HepG2 (cell line): ENCODE data around the gene NMNAT1. TPM values are rescaled to one million over a fixed set of nuclear protein-coding genes. Genes with fewer than 3 reads are reported as not detected.

Source experiments
- AKNA ChIP-seq: sonication (generic); formaldehyde crosslinking; IDR thresholded peaks from 2 replicates; pipeline ENCODE4 v1.4.0; 2020; ENCODE audit warnings: missing genetic modification reagents, borderline replicate concordance
- CREM ChIP-seq, 2 experiments: sonication (generic) in 1 of 2; formaldehyde crosslinking in 1 of 2; IDR thresholded peaks; 2 replicates each; pipeline versions ENCODE4 v1.4.0 to v1.6.1; 2016 to 2020; ENCODE audit warnings: antibody characterized with exemption in 1 of 2, mild to moderate bottlenecking in 1 of 2, missing genetic modification reagents in 1 of 2
- CSRNP2 ChIP-seq: sonication (generic); formaldehyde crosslinking; conservative IDR thresholded peaks from 2 replicates; pipeline ENCODE4 v1.8.0; 2022; ENCODE audit warnings: low read depth, missing genetic modification reagents
- EEA1 ChIP-seq: sonication (generic); formaldehyde crosslinking; IDR thresholded peaks from 2 replicates; pipeline ENCODE4 v1.5.1; 2020; ENCODE audit warnings: mild to moderate bottlenecking, missing genetic modification reagents, borderline replicate concordance
- GABPA ChIP-seq, 2 experiments: IDR thresholded peaks; 2 replicates each; pipeline ENCODE4 v1.6.1; 2011 to 2016; ENCODE audit warnings: low read depth in 2 of 2, low read length in 1 of 2, missing biosample characterization in 1 of 2, missing genetic modification characterization in 1 of 2
- HOXD1 ChIP-seq: sonication (generic); formaldehyde crosslinking; IDR thresholded peaks from 2 replicates; pipeline ENCODE4 v1.5.0; 2020; ENCODE audit warnings: missing genetic modification reagents
- ISL2 ChIP-seq: sonication (generic); formaldehyde crosslinking; IDR thresholded peaks from 2 replicates; pipeline ENCODE4 v1.5.0; 2020; ENCODE audit warnings: missing genetic modification reagents
- KAT2B ChIP-seq: fragments of 150-350 bp; IDR thresholded peaks from 2 replicates; pipeline ENCODE4 v1.6.1; 2014; ENCODE audit warnings: low read depth, low read length, borderline replicate concordance
- PCBP2 ChIP-seq: fragments of 200-400 bp; formaldehyde crosslinking; optimal IDR thresholded peaks from 2 replicates; pipeline ENCODE3; 2018; ENCODE audit warnings: low read length, low read depth; ENCODE audit not compliant: poor library complexity, severe bottlenecking
- PHB2 ChIP-seq: fragments of 450-650 bp; IDR thresholded peaks from 2 replicates; pipeline ENCODE4 v1.6.1; 2018; ENCODE audit not compliant: partially characterized antibody
- SMAD9 ChIP-seq: sonication (generic); formaldehyde crosslinking; IDR thresholded peaks from 2 replicates; pipeline ENCODE4 v1.5.1; 2020; ENCODE audit warnings: mild to moderate bottlenecking, missing genetic modification reagents
- TSC22D2 ChIP-seq: sonication (generic); formaldehyde crosslinking; IDR thresholded peaks from 2 replicates; pipeline ENCODE4 v1.5.1; 2020; ENCODE audit warnings: missing genetic modification reagents, mild to moderate bottlenecking, borderline replicate concordance
- ZBTB8A ChIP-seq: sonication (generic); formaldehyde crosslinking; IDR thresholded peaks from 2 replicates; pipeline ENCODE4 v1.4.0; 2020; ENCODE audit warnings: mild to moderate bottlenecking, low read depth, missing genetic modification reagents, borderline replicate concordance
- ZNF101 ChIP-seq: sonication (generic); formaldehyde crosslinking; IDR thresholded peaks from 2 replicates; pipeline ENCODE4 v1.4.0; 2020; ENCODE audit warnings: mild to moderate bottlenecking, low read depth, missing genetic modification reagents, borderline replicate concordance
- ZNF136 ChIP-seq: sonication (generic); formaldehyde crosslinking; IDR thresholded peaks from 2 replicates; pipeline ENCODE4 v1.8.1; 2022; ENCODE audit warnings: low read depth, mild to moderate bottlenecking, moderate library complexity, missing genetic modification reagents
- ZNF510 ChIP-seq: sonication (generic); formaldehyde crosslinking; IDR thresholded peaks from 2 replicates; pipeline ENCODE4 v1.4.0; 2020; ENCODE audit warnings: low read depth, mild to moderate bottlenecking, missing genetic modification reagents
- ZNF605 ChIP-seq: sonication (generic); formaldehyde crosslinking; IDR thresholded peaks from 2 replicates; pipeline ENCODE4 v1.8.0; 2022; ENCODE audit warnings: mild to moderate bottlenecking, missing genetic modification reagents
- polyA plus RNA-seq, 8 experiments: library from polyadenylated mRNA; depleted of rRNA in 3 of 8; stranded (reverse) in 7 of 8; unstranded in 1 of 8; fragments of >200 nt; fragmentation: Illumina TruSeq in 4 of 8; extraction: Trizol in 4 of 8; gene quantifications; 2 replicates each; pipeline versions ENCODE4 v1.2.1 to v1.2.3, GENCODE V29; 2011 to 2016; ENCODE audit warnings: low read depth in 4 of 8, missing spikeins in 1 of 8, mixed read lengths in 1 of 8; ENCODE audit not compliant: insufficient read depth in 1 of 8
- total RNA-seq, 5 experiments: library from RNA; depleted of rRNA; stranded (reverse); fragments of >200 nt; fragmentation: Illumina TruSeq; extraction: Trizol; gene quantifications; 2 replicates each; pipeline ENCODE4 v1.2.3, GENCODE V29; 2016; ENCODE audit warnings: low read depth in 1 of 5
- TF ChIP-seq, protein P1 (sequence below): IDR thresholded peaks from 2 replicates; pipeline ENCODE4 v1.6.1; 2016; ENCODE audit warnings: mild to moderate bottlenecking
- TF ChIP-seq, protein P2 (sequence below): sonication (generic); formaldehyde crosslinking; IDR thresholded peaks from 2 replicates; pipeline ENCODE4 v1.5.1; 2020; ENCODE audit warnings: missing genetic modification reagents, mild to moderate bottlenecking, borderline replicate concordance

Gene NMNAT1
- total and polyA plus RNA-seq, 2 of the 13 experiments (the other 11 are each of a cell fraction or from before 2014, with no cell fraction given): 5.6 to 12.2 TPM

- TF ChIP-seq CSRNP2 (CRISPR knock-in tag) (no peak), KAT2B (no peak), ZNF101 (CRISPR knock-in tag) (no peak), ISL2 (CRISPR knock-in tag) (peak; percentile 55), EEA1 (no peak), ZNF136 (CRISPR knock-in tag) (no peak), ZBTB8A (CRISPR knock-in tag) (no peak), HOXD1 (peak; percentile 56), PCBP2 (no peak), SMAD9 (CRISPR knock-in tag) (no peak), AKNA (CRISPR knock-in tag) (no peak), PHB2 (no peak), ZNF510 (CRISPR knock-in tag) (no peak), GABPA (IDR thresholded peaks at IDR 0.05; ENCODE audit: low read depth, low read length) (no peak), GABPA (CRISPR knock-in tag; IDR thresholded peaks at IDR 0.05; ENCODE audit: low read depth) (no peak), ZNF605 (peak; percentile 57), CREM (IDR thresholded peaks at IDR 0.05) (0 out of 2 replicates have a peak, but pooled peaks have one; percentile 15), CREM (CRISPR knock-in tag; IDR thresholded peaks at IDR 0.05) (no peak), TSC22D2 (CRISPR knock-in tag) (no peak)
- TF ChIP-seq, protein P1, sequence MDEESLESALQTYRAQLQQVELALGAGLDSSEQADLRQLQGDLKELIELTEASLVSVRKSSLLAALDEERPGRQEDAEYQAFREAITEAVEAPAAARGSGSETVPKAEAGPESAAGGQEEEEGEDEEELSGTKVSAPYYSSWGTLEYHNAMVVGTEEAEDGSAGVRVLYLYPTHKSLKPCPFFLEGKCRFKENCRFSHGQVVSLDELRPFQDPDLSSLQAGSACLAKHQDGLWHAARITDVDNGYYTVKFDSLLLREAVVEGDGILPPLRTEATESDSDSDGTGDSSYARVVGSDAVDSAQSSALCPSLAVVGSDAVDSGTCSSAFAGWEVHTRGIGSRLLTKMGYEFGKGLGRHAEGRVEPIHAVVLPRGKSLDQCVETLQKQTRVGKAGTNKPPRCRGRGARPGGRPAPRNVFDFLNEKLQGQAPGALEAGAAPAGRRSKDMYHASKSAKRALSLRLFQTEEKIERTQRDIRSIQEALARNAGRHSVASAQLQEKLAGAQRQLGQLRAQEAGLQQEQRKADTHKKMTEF (CRISPR knock-in tag): peak; percentile 66
- TF ChIP-seq, protein P2, sequence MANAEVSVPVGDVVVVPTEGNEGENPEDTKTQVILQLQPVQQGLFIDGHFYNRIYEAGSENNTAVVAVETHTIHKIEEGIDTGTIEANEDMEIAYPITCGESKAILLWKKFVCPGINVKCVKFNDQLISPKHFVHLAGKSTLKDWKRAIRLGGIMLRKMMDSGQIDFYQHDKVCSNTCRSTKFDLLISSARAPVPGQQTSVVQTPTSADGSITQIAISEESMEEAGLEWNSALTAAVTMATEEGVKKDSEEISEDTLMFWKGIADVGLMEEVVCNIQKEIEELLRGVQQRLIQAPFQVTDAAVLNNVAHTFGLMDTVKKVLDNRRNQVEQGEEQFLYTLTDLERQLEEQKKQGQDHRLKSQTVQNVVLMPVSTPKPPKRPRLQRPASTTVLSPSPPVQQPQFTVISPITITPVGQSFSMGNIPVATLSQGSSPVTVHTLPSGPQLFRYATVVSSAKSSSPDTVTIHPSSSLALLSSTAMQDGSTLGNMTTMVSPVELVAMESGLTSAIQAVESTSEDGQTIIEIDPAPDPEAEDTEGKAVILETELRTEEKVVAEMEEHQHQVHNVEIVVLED (CRISPR knock-in tag): peak; percentile 57; the same call in 1 of the 2 replicates
These were observed 32.7 kb upstream of the NMNAT1 start (continued) for GRCh38 chr1:9910423-9911178.
